ENCODE data around the gene NAT8. TPM values are rescaled to one million over a fixed set of nuclear protein-coding genes. Genes with fewer than 3 reads are reported as not detected.
"Not testable (repeated sequence)": the region's sequence is repeated elsewhere in the genome, so short reads cannot be mapped to it uniquely, and the experiment has no call there.

NAT8 gene
- total RNA-seq, 1 donor from 2014 or later: not detected

GRCh38 chr2:73611867-73612266 lies 30.4 kb downstream of the NAT8 start:
- no peaks in the 10 kb centered on the region for H3K9me3 Mint-ChIP-seq
- H3K4me3 Mint-ChIP-seq: no peak overlapping the region
- no peak for DNase-seq (ENCODE audit: low read depth, low spot score)
- H3K4me1 Mint-ChIP-seq: no peaks in the 10 kb centered on the region
- no peak for TF ChIP-seq CTCF (conservative IDR thresholded peaks at IDR 0.05)
- peak overlapping the region; percentile 47 for H3K27ac Mint-ChIP-seq (ENCODE audit: unreplicated experiment)
- no peaks in the 10 kb centered on the region for H3K27me3 Mint-ChIP-seq (ENCODE audit: low read depth)
- peaks cover 13% of the 10 kb centered on the region for H3K36me3 Mint-ChIP-seq (ENCODE audit: low read depth)

GRCh38 chr2:73611193-73611592 lies 31.0 kb downstream of the NAT8 start:
- Mint-ChIP-seq H3K27me3 (ENCODE audit: low read depth) (no peaks in the 10 kb centered on the region), H3K4me1 (no peaks in the 10 kb centered on the region), H3K9me3 (no peaks in the 10 kb centered on the region), H3K36me3 (ENCODE audit: low read depth) (peaks cover 13% of the 10 kb centered on the region), H3K4me3 (no peak overlapping the region), H3K27ac (ENCODE audit: unreplicated experiment) (no peak overlapping the region)
- DNase-seq (ENCODE audit: low read depth, low spot score): no peak
- TF ChIP-seq CTCF (conservative IDR thresholded peaks at IDR 0.05): no peak

- Mint-ChIP-seq H3K36me3 (ENCODE audit: low read depth) (peaks cover 11% of the 10 kb centered on the region), H3K27ac (ENCODE audit: unreplicated experiment) (no peak overlapping the region), H3K27me3 (ENCODE audit: low read depth) (no peaks in the 10 kb centered on the region), H3K4me1 (no peaks in the 10 kb centered on the region), H3K9me3 (no peaks in the 10 kb centered on the region), H3K4me3 (no peak overlapping the region)
- TF ChIP-seq CTCF (conservative IDR thresholded peaks at IDR 0.05): no peak
- DNase-seq (ENCODE audit: low read depth, low spot score): no peak
Measured at GRCh38 chr2:73610111-73610510, 32.1 kb downstream of the NAT8 start.

GRCh38 chr2:73604589-73604988 lies 37.6 kb downstream of the NAT8 start:
- not testable (repeated sequence) for H3K4me1 Mint-ChIP-seq; H3K4me3 Mint-ChIP-seq; H3K27ac Mint-ChIP-seq (ENCODE audit: unreplicated experiment); H3K27me3 Mint-ChIP-seq (ENCODE audit: low read depth); DNase-seq (ENCODE audit: low read depth, low spot score); H3K9me3 Mint-ChIP-seq
- H3K36me3 Mint-ChIP-seq (ENCODE audit: low read depth): peaks cover 21% of the 10 kb centered on the region

- H3K4me3 Mint-ChIP-seq; H3K27ac Mint-ChIP-seq (ENCODE audit: unreplicated experiment); H3K4me1 Mint-ChIP-seq; DNase-seq (ENCODE audit: low read depth, low spot score); H3K27me3 Mint-ChIP-seq (ENCODE audit: low read depth); H3K9me3 Mint-ChIP-seq: not testable (repeated sequence)
- peaks cover 16% of the 10 kb centered on the region for H3K36me3 Mint-ChIP-seq (ENCODE audit: low read depth)
Measured at GRCh38 chr2:73603099-73603588, 39.1 kb downstream of the NAT8 start.

GRCh38 chr2:73601780-73602179 lies 40.4 kb downstream of the NAT8 start:
- DNase-seq (ENCODE audit: low read depth, low spot score): no peak
- Mint-ChIP-seq H3K27me3 (ENCODE audit: low read depth) (no peaks in the 10 kb centered on the region), H3K9me3 (no peaks in the 10 kb centered on the region), H3K4me3 (no peak overlapping the region), H3K36me3 (ENCODE audit: low read depth) (peaks cover 13% of the 10 kb centered on the region), H3K27ac (ENCODE audit: unreplicated experiment) (no peak overlapping the region), H3K4me1 (no peaks in the 10 kb centered on the region)
- TF ChIP-seq CTCF (conservative IDR thresholded peaks at IDR 0.05): no peak

- no peak overlapping the region for H3K27ac Mint-ChIP-seq (ENCODE audit: unreplicated experiment)
- peaks cover 28% of the 10 kb centered on the region for H3K36me3 Mint-ChIP-seq (ENCODE audit: low read depth)
- no peak for DNase-seq (ENCODE audit: low read depth, low spot score)
- peaks cover 4% of the 10 kb centered on the region for H3K9me3 Mint-ChIP-seq
- H3K4me3 Mint-ChIP-seq: no peak overlapping the region
- H3K4me1 Mint-ChIP-seq: no peaks in the 10 kb centered on the region
- no peaks in the 10 kb centered on the region for H3K27me3 Mint-ChIP-seq (ENCODE audit: low read depth)
- TF ChIP-seq CTCF (conservative IDR thresholded peaks at IDR 0.05): no peak
Measured at GRCh38 chr2:73594251-73594650, 48.0 kb downstream of the NAT8 start.

All from neural crest cell (in vitro differentiated cells).